PC-9 (cell line): Measurements from ENCODE around the gene BRI3. TPM values are rescaled to one million over a fixed set of nuclear protein-coding genes. Genes with fewer than 3 reads are reported as not detected.

Experiments used
- Bru-seq: library from RNA; stranded (reverse); fragments of 400-500 nt; gene quantifications from one replicate; lab custom pipeline; 2021; lab: Mats Ljungman, UMichigan
- BruChase-seq, 2 experiments: library from RNA; stranded (reverse); fragments of 400-500 nt; gene quantifications; one replicate each; lab custom pipeline; 2021; lab: Mats Ljungman, UMichigan
- BruUV-seq: library from RNA; stranded (reverse); fragments of 400-500 nt; replicated peaks from 2 replicates; lab custom pipeline; 2021; lab: Mats Ljungman, UMichigan
- CTCF ChIA-PET: fragments of 300-600 bp; sonication (Branson Sonifier 250); formaldehyde crosslinking; loops from one replicate; lab custom pipeline; 2022; ENCODE audit warnings: antibody characterized with exemption; lab: Charles Lee
- POLR2A ChIA-PET: fragments of 300-600 bp; sonication (Branson Sonifier 250); formaldehyde crosslinking; loops from one replicate; lab custom pipeline; 2022; ENCODE audit warnings: antibody characterized with exemption; ENCODE audit not compliant: unreplicated experiment; lab: Charles Lee
- DNase-seq, 2 experiments: peaks; one replicate each; pipeline versions ENCODE4 v3.0.0 to v3.0.0-alpha.2; 2015 to 2022; ENCODE audit warnings: mixed read lengths in 1 of 2
- H2AFZ ChIP-seq: fragments of 200-600 bp; sonication (generic); 2 replicates; pipeline ENCODE4 v1.8.1; 2017; ENCODE audit warnings: antibody characterized with exemption
- H3F3A ChIP-seq: fragments of 200-600 bp; sonication (generic); 2 replicates; pipeline ENCODE4 v1.8.1; 2017; ENCODE audit warnings: antibody characterized with exemption, mild to moderate bottlenecking, low read depth; ENCODE audit not compliant: insufficient read depth
- H3K27ac ChIP-seq: fragments of 200-600 bp; sonication (generic); 2 replicates; pipeline ENCODE4 v1.6.1; 2016; ENCODE audit warnings: mixed run types
- H3K27me3 ChIP-seq: fragments of 200-600 bp; sonication (generic); 2 replicates; pipeline ENCODE4 v1.6.1; 2016; ENCODE audit warnings: low read depth, mixed run types; ENCODE audit not compliant: insufficient read depth
- H3K36me3 ChIP-seq: fragments of 200-600 bp; sonication (generic); 2 replicates; pipeline ENCODE4 v1.6.1; 2016; ENCODE audit warnings: low read depth, mixed run types
- H3K4me1 ChIP-seq: fragments of 200-600 bp; sonication (generic); replicated peaks from 2 replicates; pipeline ENCODE4 v1.6.1; 2016; ENCODE audit warnings: mixed run types; ENCODE audit not compliant: insufficient read depth
- H3K4me2 ChIP-seq: fragments of 200-600 bp; sonication (generic); 2 replicates; pipeline ENCODE4 v1.6.1; 2017; ENCODE audit warnings: mixed run types
- H3K4me3 ChIP-seq: fragments of 200-600 bp; sonication (generic); 2 replicates; pipeline ENCODE4 v1.6.1; 2016; ENCODE audit warnings: mixed run types
- H3K79me2 ChIP-seq: fragments of 200-600 bp; sonication (generic); 2 replicates; pipeline ENCODE4 v1.6.1; 2017; ENCODE audit warnings: low read depth, mixed run types
- H3K9me2 ChIP-seq: fragments of 200-600 bp; sonication (generic); 2 replicates; pipeline ENCODE4 v1.8.1; 2017; ENCODE audit warnings: mild to moderate bottlenecking; ENCODE audit not compliant: insufficient read depth
- H3K9me3 ChIP-seq: fragments of 200-600 bp; sonication (generic); 2 replicates; pipeline ENCODE4 v1.8.1; 2016; ENCODE audit warnings: low read depth; ENCODE audit not compliant: insufficient read depth
- H4K20me1 ChIP-seq: fragments of 200-600 bp; sonication (generic); 2 replicates; pipeline ENCODE4 v1.8.1; 2017; ENCODE audit not compliant: insufficient read depth
- CTCF ChIP-seq: fragments of 200-600 bp; sonication (generic); conservative IDR thresholded peaks from 2 replicates; pipeline ENCODE4 v1.6.1; 2017; ENCODE audit warnings: mixed run types, antibody characterized with exemption, mild to moderate bottlenecking, moderate library complexity
- EZH2 ChIP-seq: fragments of 200-600 bp; sonication (generic); IDR thresholded peaks from 2 replicates; pipeline ENCODE4 v1.8.0; 2017; ENCODE audit warnings: antibody characterized with exemption, low read depth
- intact Hi-C: fragments of 100-400 bp; cut with micrococcal nuclease; formaldehyde crosslinking; loops from one replicate; pipeline ENCODE4 v1.10.0; 2022; ENCODE audit not compliant: unreplicated experiment
- long read RNA-seq: library from polyadenylated mRNA; stranded (forward); transcript quantifications from one replicate; pipeline ENCODE4 v2.0.0, GENCODE V29; 2022
- total RNA-seq: library from RNA; stranded (reverse); gene quantifications from 2 replicates; pipeline ENCODE4 v1.2.3, GENCODE V29; 2021

BRI3 gene
- 239 and 255 TPM in 2 replicates for total RNA-seq
- percentile 83 among the genes with signal in this experiment for Bru-seq, nascent RNA
- BruChase-seq, experiment 1, labeled RNA remaining after a 2-hour chase, result percentile 86 among the genes with signal in this experiment
- BruChase-seq, experiment 2, labeled RNA remaining after a 6-hour chase, result percentile 86 among the genes with signal in this experiment
- long read RNA-seq, transcript BRI3-201 (3 exons, 780 nt), result major isoform, 54 of 87 reads
- long read RNA-seq, transcript BRI3-202 (3 exons, 667 nt), result minor isoform, 14 of 87 reads
- long read RNA-seq, partial matches to known transcripts, result 5 of 87 reads
- long read RNA-seq, other reads (novel, unspliced or antisense), result 14 of 87 reads

- peak within 1 kb of the TSS; percentile 97 for H3K27ac ChIP-seq
- ChIA-PET CTCF (interaction anchor here (0.6 kb wide), 1 partner anchor 16 kb away, joined by 3 read pairs; no protein-coding TSS in a partner anchor), POLR2A (interaction anchor here (0.6 kb wide), 2 partner anchors 7 to 24 kb away, joined by 4 to 15 read pairs; no protein-coding TSS in a partner anchor)
- DNase-seq, result peak; percentile 70 to 88
- peaks cover 45% of the 10 kb centered on the region for H3F3A ChIP-seq
- H3K79me2 ChIP-seq, result peaks cover 44% of the 10 kb centered on the region
- H3K4me2 ChIP-seq, result peak within 1 kb of the TSS; percentile 98
- H3K27me3 ChIP-seq, result no peaks in the 10 kb centered on the region
- intact Hi-C loops, result loop anchor here (5.0 to 10.0 kb wide), 3 partner anchors 71 to 586 kb away; no protein-coding TSS in a partner anchor
- H2AFZ ChIP-seq, result peak within 1 kb of the TSS; percentile 74
- no peaks in the 10 kb centered on the region; the same call in 1 of the 2 replicates for H4K20me1 ChIP-seq
- no TSS peak for BruUV-seq
- H3K9me2 ChIP-seq, result no peaks in the 10 kb centered on the region
- no peaks in the 10 kb centered on the region for H3K9me3 ChIP-seq
- no peak for TF ChIP-seq EZH2
- TF ChIP-seq CTCF, result no peak
- 0 out of 2 replicates have a peak, but pooled peaks cover 3% of the 10 kb centered on the region for H3K36me3 ChIP-seq
- H3K4me1 ChIP-seq, result peaks cover 37% of the 10 kb centered on the region
- peak within 1 kb of the TSS; percentile 87 for H3K4me3 ChIP-seq
These were observed at the start of gene BRI3 for GRCh38 chr7:98280791-98281756. TSS of gene BRI3 (plus strand) at chr7:98281686. CDS start at chr7:98281796, 110 bp downstream.

GRCh38 chr7:98232263-98232585 is 49.3 kb upstream of the BRI3 start:
- intact Hi-C loops, result no loop called here

More at GRCh38 chr7:98232263-98232585, 49.3 kb upstream of the BRI3 start:
- Histone ChIP-seq H2AFZ (no peak overlapping the region), H3K36me3 (no peaks in the 10 kb centered on the region), H3K4me3 (no peak overlapping the region), H3K9me2 (no peaks in the 10 kb centered on the region), H3K79me2 (no peaks in the 10 kb centered on the region), H3K27me3 (no peaks in the 10 kb centered on the region), H4K20me1 (no peaks in the 10 kb centered on the region), H3K9me3 (no peaks in the 10 kb centered on the region), H3F3A (no peaks in the 10 kb centered on the region), H3K4me1 (no peaks in the 10 kb centered on the region), H3K27ac (no peak overlapping the region), H3K4me2 (no peak overlapping the region)
- TF ChIP-seq CTCF, result no peak
- TF ChIP-seq EZH2, result no peak
- CTCF ChIA-PET, result no interaction called here
- DNase-seq, result no peak
- no TSS peak for BruUV-seq
- POLR2A ChIA-PET, result no interaction called here
